ENCODE results near the gene KCNIP2.

KCNIP2 gene

DNA sequence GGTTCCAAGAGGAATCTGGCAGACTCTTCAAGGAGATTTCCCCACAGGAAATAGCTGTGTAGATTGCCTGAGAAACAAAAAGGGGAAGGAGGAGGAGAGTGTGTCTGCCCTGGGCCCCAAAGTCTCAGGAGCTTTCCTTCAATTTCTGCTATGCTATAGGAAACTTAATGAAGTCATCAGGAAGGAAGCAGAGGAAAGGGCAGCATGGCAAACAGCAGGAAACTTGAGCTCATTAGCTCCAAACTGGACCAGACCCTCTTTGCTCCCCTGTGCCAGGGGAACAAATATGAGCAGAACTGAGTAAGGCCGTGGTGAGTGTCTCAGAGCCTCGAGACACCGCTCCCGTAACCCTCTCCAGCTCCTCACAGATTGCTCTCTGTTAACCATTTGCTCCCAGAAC, 4.8 kb upstream of the KCNIP2 start:
- no peaks in the 10 kb centered on the region for H3K27me3 ChIP-seq (ENCODE audit: insufficient read depth, low read length)
- WGBS = 75% methylated on average over 4 of the region's 4 CpGs
- no peaks in the 10 kb centered on the region for H3K36me3 ChIP-seq (ENCODE audit: insufficient read depth, low read length)
- no peaks in the 10 kb centered on the region for H3K9me3 ChIP-seq (ENCODE audit: insufficient read depth, low read depth, low read length)
- H3K4me1 ChIP-seq (ENCODE audit: insufficient read depth, low read length) = peaks cover 6% of the 10 kb centered on the region; the same call in 1 of the 2 replicates
- H3K4me3 ChIP-seq (ENCODE audit: low read length) = no peak overlapping the region
- no peak overlapping the region for H3K27ac ChIP-seq (ENCODE audit: low read depth, low read length)
- no peak overlapping the region for H3K9ac ChIP-seq (ENCODE audit: low read depth, low read length)

DNA sequence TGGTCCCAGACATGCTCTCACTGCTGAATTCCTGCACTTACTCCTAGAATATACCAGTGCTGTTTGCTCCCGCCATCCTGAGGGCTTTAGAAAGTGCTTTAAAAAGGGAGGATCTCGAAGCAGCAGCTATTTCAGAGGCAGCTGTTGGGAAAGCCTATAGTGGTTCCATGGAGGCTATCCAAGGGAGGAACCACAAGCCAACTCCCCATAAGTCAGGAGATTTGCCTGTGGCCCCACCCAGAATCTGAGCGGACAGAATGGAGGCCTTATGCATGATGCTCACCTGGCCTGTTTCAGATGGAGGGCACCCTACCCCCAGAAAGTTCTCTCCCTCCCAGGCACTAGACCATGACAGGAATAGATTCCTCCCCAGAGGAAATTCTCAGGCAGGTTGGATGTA, 2.3 kb upstream of the KCNIP2 start:
- no peak overlapping the region for H3K9ac ChIP-seq (ENCODE audit: low read depth, low read length)
- H3K36me3 ChIP-seq (ENCODE audit: insufficient read depth, low read length) = no peaks in the 10 kb centered on the region
- H3K27me3 ChIP-seq (ENCODE audit: insufficient read depth, low read length) = peaks cover 22% of the 10 kb centered on the region
- H3K4me1 ChIP-seq (ENCODE audit: insufficient read depth, low read length) = peaks cover 9% of the 10 kb centered on the region; the same call in 1 of the 2 replicates
- H3K27ac ChIP-seq (ENCODE audit: low read depth, low read length) = no peak overlapping the region
- H3K9me3 ChIP-seq (ENCODE audit: insufficient read depth, low read depth, low read length) = no peaks in the 10 kb centered on the region
- 89% methylated on average over 3 of the region's 3 CpGs for WGBS
- H3K4me3 ChIP-seq (ENCODE audit: low read length) = no peak overlapping the region

GRCh38 chr10:101841826-101842225, 1.8 kb downstream of the KCNIP2 start:
- H3K9ac ChIP-seq (ENCODE audit: low read depth, low read length) = no peak overlapping the region
- no peak overlapping the region for H3K4me3 ChIP-seq (ENCODE audit: low read length)
- H3K36me3 ChIP-seq (ENCODE audit: insufficient read depth, low read length) = no peaks in the 10 kb centered on the region
- H3K27me3 ChIP-seq (ENCODE audit: insufficient read depth, low read length) = peaks cover 22% of the 10 kb centered on the region
- H3K27ac ChIP-seq (ENCODE audit: low read depth, low read length) = no peak overlapping the region
- peaks cover 9% of the 10 kb centered on the region; the same call in 1 of the 2 replicates for H3K4me1 ChIP-seq (ENCODE audit: insufficient read depth, low read length)
- no peaks in the 10 kb centered on the region for H3K9me3 ChIP-seq (ENCODE audit: insufficient read depth, low read depth, low read length)

DNA sequence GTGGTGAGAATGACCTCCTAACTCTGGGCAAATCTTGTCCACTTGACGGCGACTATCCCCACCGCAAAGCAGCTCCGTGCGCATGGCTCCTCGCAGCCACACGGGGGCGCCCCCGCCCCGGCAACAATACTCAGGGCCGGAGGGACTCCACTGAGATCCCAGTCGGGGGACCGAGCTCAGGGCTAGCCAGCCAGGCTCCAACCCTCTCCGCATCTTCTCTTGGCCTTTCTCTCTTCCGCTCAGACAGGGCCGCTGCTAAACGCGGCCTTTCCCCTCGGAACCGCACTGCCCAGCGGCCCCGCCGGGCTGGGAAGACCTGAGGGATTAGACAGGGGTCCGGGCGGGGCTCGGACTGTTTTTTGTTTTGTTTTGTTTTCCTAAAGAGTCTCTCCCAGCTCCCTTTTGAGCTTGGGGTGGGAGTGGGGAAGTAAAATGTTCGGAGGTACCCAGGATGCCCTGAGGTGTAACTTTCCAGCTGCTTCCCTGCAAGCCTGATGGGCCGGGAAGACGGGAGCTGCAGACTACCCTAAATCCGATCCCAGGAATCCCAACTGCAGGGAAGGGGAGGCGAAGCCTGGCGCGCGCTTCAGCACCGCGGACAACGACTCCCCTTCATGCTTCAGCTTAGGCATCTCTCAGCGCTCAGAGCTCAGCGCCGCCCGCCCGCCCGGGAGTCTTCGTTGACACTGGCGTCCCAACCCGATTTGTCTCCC, 2.7 kb downstream of the KCNIP2 start:
- H3K4me1 ChIP-seq (ENCODE audit: insufficient read depth, low read length) = peaks cover 9% of the 10 kb centered on the region; the same call in 1 of the 2 replicates
- peak overlapping the region; percentile 76 for H3K4me3 ChIP-seq (ENCODE audit: low read length)
- no peaks in the 10 kb centered on the region for H3K36me3 ChIP-seq (ENCODE audit: insufficient read depth, low read length)
- H3K27me3 ChIP-seq (ENCODE audit: insufficient read depth, low read length) = peaks cover 22% of the 10 kb centered on the region
- H3K9me3 ChIP-seq (ENCODE audit: insufficient read depth, low read depth, low read length) = no peaks in the 10 kb centered on the region
- 2% methylated on average over 46 of the region's 46 CpGs for WGBS
- H3K9ac ChIP-seq (ENCODE audit: low read depth, low read length) = no peak overlapping the region
- no peak overlapping the region for H3K27ac ChIP-seq (ENCODE audit: low read depth, low read length)

GRCh38 chr10:101840102-101840684, 3.4 kb downstream of the KCNIP2 start:
- H3K27ac ChIP-seq (ENCODE audit: low read depth, low read length) = no peak overlapping the region
- H3K27me3 ChIP-seq (ENCODE audit: insufficient read depth, low read length) = peaks cover 22% of the 10 kb centered on the region
- no peaks in the 10 kb centered on the region for H3K36me3 ChIP-seq (ENCODE audit: insufficient read depth, low read length)
- peak overlapping the region; percentile 76 for H3K4me3 ChIP-seq (ENCODE audit: low read length)
- 2% methylated on average over 16 of the region's 19 CpGs for WGBS
- no peaks in the 10 kb centered on the region for H3K9me3 ChIP-seq (ENCODE audit: insufficient read depth, low read depth, low read length)
- no peak overlapping the region for H3K9ac ChIP-seq (ENCODE audit: low read depth, low read length)
- H3K4me1 ChIP-seq (ENCODE audit: insufficient read depth, low read length) = peaks cover 14% of the 10 kb centered on the region; the same call in 1 of the 2 replicates

GRCh38 chr10:101839416-101840063, 4.1 kb downstream of the KCNIP2 start:
- Histone ChIP-seq H3K27ac (ENCODE audit: low read depth, low read length) (no peak overlapping the region), H3K9me3 (ENCODE audit: insufficient read depth, low read depth, low read length) (no peaks in the 10 kb centered on the region), H3K4me3 (ENCODE audit: low read length) (peak overlapping the region; percentile 76), H3K27me3 (ENCODE audit: insufficient read depth, low read length) (peaks cover 22% of the 10 kb centered on the region), H3K9ac (ENCODE audit: low read depth, low read length) (0 out of 2 replicates have a peak overlapping the region, but pooled peaks have one; percentile 34), H3K36me3 (ENCODE audit: insufficient read depth, low read length) (no peaks in the 10 kb centered on the region), H3K4me1 (ENCODE audit: insufficient read depth, low read length) (peaks cover 13% of the 10 kb centered on the region; the same call in 1 of the 2 replicates)
- 1% methylated on average over 36 of the region's 36 CpGs for WGBS

- H3K9me3 ChIP-seq (ENCODE audit: insufficient read depth, low read depth, low read length) = no peaks in the 10 kb centered on the region
- H3K9ac ChIP-seq (ENCODE audit: low read depth, low read length) = no peak overlapping the region
- no peak overlapping the region for H3K27ac ChIP-seq (ENCODE audit: low read depth, low read length)
- peak overlapping the region; percentile 76 for H3K4me3 ChIP-seq (ENCODE audit: low read length)
- H3K27me3 ChIP-seq (ENCODE audit: insufficient read depth, low read length) = peaks cover 22% of the 10 kb centered on the region
- 80% methylated on average over 1 of the region's 1 CpG for WGBS
- H3K4me1 ChIP-seq (ENCODE audit: insufficient read depth, low read length) = peaks cover 8% of the 10 kb centered on the region; the same call in 1 of the 2 replicates
- no peaks in the 10 kb centered on the region for H3K36me3 ChIP-seq (ENCODE audit: insufficient read depth, low read length)
Observed at GRCh38 chr10:101839002-101839401, 4.6 kb downstream of the KCNIP2 start.

GRCh38 chr10:101838416-101838970, 5.1 kb downstream of the KCNIP2 start:
- H3K36me3 ChIP-seq (ENCODE audit: insufficient read depth, low read length) = no peaks in the 10 kb centered on the region
- H3K9me3 ChIP-seq (ENCODE audit: insufficient read depth, low read depth, low read length) = no peaks in the 10 kb centered on the region
- peaks cover 22% of the 10 kb centered on the region for H3K27me3 ChIP-seq (ENCODE audit: insufficient read depth, low read length)
- 87% methylated on average over 6 of the region's 6 CpGs for WGBS
- H3K4me3 ChIP-seq (ENCODE audit: low read length) = no peak overlapping the region
- H3K27ac ChIP-seq (ENCODE audit: low read depth, low read length) = no peak overlapping the region
- H3K9ac ChIP-seq (ENCODE audit: low read depth, low read length) = no peak overlapping the region
- H3K4me1 ChIP-seq (ENCODE audit: insufficient read depth, low read length) = peaks cover 8% of the 10 kb centered on the region; the same call in 1 of the 2 replicates

DNA sequence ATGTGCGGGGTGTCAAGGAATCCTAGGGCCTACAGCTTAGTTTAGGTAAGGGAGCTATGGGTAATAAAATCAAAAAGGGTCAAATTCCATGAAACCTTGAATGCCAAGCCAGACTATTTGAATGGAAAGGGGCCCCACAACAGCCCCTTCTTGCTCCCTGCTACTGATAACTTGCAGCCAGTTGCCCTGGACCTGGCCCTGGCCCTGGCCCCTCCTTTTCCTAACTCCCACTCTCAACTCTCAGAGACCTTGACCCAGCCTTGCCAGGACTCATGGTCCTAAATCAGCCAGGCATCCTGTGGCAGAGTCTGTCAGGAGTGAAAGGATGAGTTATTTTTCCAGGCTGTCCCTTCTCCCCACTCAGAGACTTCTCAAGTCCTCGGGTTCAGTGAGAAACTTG, 5.9 kb downstream of the KCNIP2 start:
- H3K4me3 ChIP-seq (ENCODE audit: low read length) = no peak overlapping the region
- H3K36me3 ChIP-seq (ENCODE audit: insufficient read depth, low read length) = no peaks in the 10 kb centered on the region
- peaks cover 8% of the 10 kb centered on the region; the same call in 1 of the 2 replicates for H3K4me1 ChIP-seq (ENCODE audit: insufficient read depth, low read length)
- 94% methylated on average over 2 of the region's 2 CpGs for WGBS
- peaks cover 15% of the 10 kb centered on the region for H3K27me3 ChIP-seq (ENCODE audit: insufficient read depth, low read length)
- H3K9ac ChIP-seq (ENCODE audit: low read depth, low read length) = no peak overlapping the region
- no peaks in the 10 kb centered on the region for H3K9me3 ChIP-seq (ENCODE audit: insufficient read depth, low read depth, low read length)
- no peak overlapping the region for H3K27ac ChIP-seq (ENCODE audit: low read depth, low read length)

GRCh38 chr10:101835362-101835761, 8.2 kb downstream of the KCNIP2 start:
- H3K36me3 ChIP-seq (ENCODE audit: insufficient read depth, low read length) = no peaks in the 10 kb centered on the region
- 73% methylated on average over 3 of the region's 4 CpGs for WGBS
- H3K4me3 ChIP-seq (ENCODE audit: low read length) = no peak overlapping the region
- H3K9me3 ChIP-seq (ENCODE audit: insufficient read depth, low read depth, low read length) = no peaks in the 10 kb centered on the region
- H3K9ac ChIP-seq (ENCODE audit: low read depth, low read length) = no peak overlapping the region
- H3K27me3 ChIP-seq (ENCODE audit: insufficient read depth, low read length) = no peaks in the 10 kb centered on the region
- peaks cover 11% of the 10 kb centered on the region; the same call in 1 of the 2 replicates for H3K4me1 ChIP-seq (ENCODE audit: insufficient read depth, low read length)
- no peak overlapping the region for H3K27ac ChIP-seq (ENCODE audit: low read depth, low read length)

- no peak overlapping the region for H3K27ac ChIP-seq (ENCODE audit: low read depth, low read length)
- H3K4me3 ChIP-seq (ENCODE audit: low read length) = no peak overlapping the region
- no peak overlapping the region for H3K9ac ChIP-seq (ENCODE audit: low read depth, low read length)
- H3K9me3 ChIP-seq (ENCODE audit: insufficient read depth, low read depth, low read length) = no peaks in the 10 kb centered on the region
- H3K36me3 ChIP-seq (ENCODE audit: insufficient read depth, low read length) = no peaks in the 10 kb centered on the region
- H3K4me1 ChIP-seq (ENCODE audit: insufficient read depth, low read length) = peaks cover 11% of the 10 kb centered on the region; the same call in 1 of the 2 replicates
- no peaks in the 10 kb centered on the region for H3K27me3 ChIP-seq (ENCODE audit: insufficient read depth, low read length)
- WGBS = 81% methylated on average over 8 of the region's 8 CpGs
Observed at GRCh38 chr10:101834341-101834740, 9.3 kb downstream of the KCNIP2 start.
